NT2/D1 (cell line): ENCODE results near the gene AGAP1.

Source experiments
- SUZ12 ChIP-seq: IDR thresholded peaks from 2 replicates; pipeline ENCODE4 v1.6.1; 2011; ENCODE audit not compliant: insufficient read length, insufficient read depth; ENCODE audit errors: extremely low read depth
- ZNF274 ChIP-seq: IDR thresholded peaks from 2 replicates; pipeline ENCODE4 v1.6.1; 2011; ENCODE audit warnings: mild to moderate bottlenecking, low read depth, low read length

GRCh38 chr2:235530735-235531134, 36.9 kb downstream of the AGAP1 start:
- no peak for TF ChIP-seq ZNF274
- TF ChIP-seq SUZ12: no peak
